NB4 (cell line): ENCODE results near the gene HDAC4.

Experiments
- DNase-seq: peaks from one replicate; pipeline ENCODE4 v3.0.0; 2010; ENCODE audit warnings: low read depth
- H3K4me3 ChIP-seq: one replicate; pipeline ENCODE4 v1.5.1; 2011; ENCODE audit warnings: mild to moderate bottlenecking, low read depth, low read length, moderate library complexity
- CTCF ChIP-seq: IDR thresholded peaks from one replicate; pipeline ENCODE4 v1.5.1; 2012; ENCODE audit warnings: low read depth, low read length
- MAX ChIP-seq: IDR thresholded peaks from 2 replicates; pipeline ENCODE4 v1.6.1; 2011; ENCODE audit warnings: low read depth, low read length
- MYC ChIP-seq: IDR thresholded peaks from 2 replicates; pipeline ENCODE4 v1.6.1; 2011; ENCODE audit warnings: low read depth, low read length
- POLR2A ChIP-seq: IDR thresholded peaks from 2 replicates; pipeline ENCODE4 v1.6.1; 2011; ENCODE audit warnings: mild to moderate bottlenecking; ENCODE audit not compliant: insufficient read length; ENCODE audit errors: extremely low read depth

HDAC4 gene

GRCh38 chr2:239200646-239201530, 199.9 kb downstream of the HDAC4 start:
- DNase-seq = no peak
- no peak overlapping the region for H3K4me3 ChIP-seq
- no peak for TF ChIP-seq MAX

- no peak for DNase-seq
- no peak overlapping the region for H3K4me3 ChIP-seq
- TF ChIP-seq CTCF (no peak), MYC (no peak), MAX (no peak), POLR2A (no peak)
These were observed 201.6 kb downstream of the HDAC4 start for GRCh38 chr2:239199041-239199768.

- DNase-seq = no peak
- no peak for TF ChIP-seq POLR2A
- TF ChIP-seq MAX = no peak
- TF ChIP-seq CTCF = no peak
- TF ChIP-seq MYC = no peak
- H3K4me3 ChIP-seq = no peak overlapping the region
These were observed 202.6 kb downstream of the HDAC4 start for GRCh38 chr2:239198221-239198620.

- no peak overlapping the region for H3K4me3 ChIP-seq
- no peak for DNase-seq
- TF ChIP-seq MAX = no peak
- TF ChIP-seq POLR2A = no peak
- no peak for TF ChIP-seq MYC
- no peak for TF ChIP-seq CTCF
These were observed 203.7 kb downstream of the HDAC4 start for GRCh38 chr2:239197146-239197545.

GRCh38 chr2:239196474-239197021, 204.3 kb downstream of the HDAC4 start:
- DNase-seq = no peak
- H3K4me3 ChIP-seq = no peak overlapping the region
- no peak for TF ChIP-seq MYC
- TF ChIP-seq CTCF = no peak
- TF ChIP-seq MAX = no peak
- no peak for TF ChIP-seq POLR2A

- TF ChIP-seq MAX (no peak), MYC (no peak), CTCF (no peak), POLR2A (no peak)
- no peak for DNase-seq
- H3K4me3 ChIP-seq = no peak overlapping the region
These were observed 204.8 kb downstream of the HDAC4 start for GRCh38 chr2:239195992-239196391.
